PC-3 (cell line): Measurements from ENCODE around the gene ZNF326. TPM values are rescaled to one million over a fixed set of nuclear protein-coding genes. Genes with fewer than 3 reads are reported as not detected.

ENCODE experiments used
- ATAC-seq: fragments of 200-7000 bp; cut with Tn5 transposase; 2 replicates; pipeline ENCODE4 v1.9.1; 2020; ENCODE audit warnings: mild to moderate bottlenecking, moderate library complexity
- BruUV-seq: library from RNA; stranded (reverse); fragments of 400-500 nt; replicated peaks from 2 replicates; lab custom pipeline; 2021; lab: Mats Ljungman, UMichigan
- CTCF ChIA-PET: fragments of 300-600 bp; sonication (Branson Sonifier 250); formaldehyde crosslinking; loops from one replicate; lab custom pipeline; 2022; ENCODE audit warnings: antibody characterized with exemption; lab: Charles Lee
- POLR2A ChIA-PET: fragments of 300-600 bp; sonication (Branson Sonifier 250); formaldehyde crosslinking; loops from one replicate; lab custom pipeline; 2022; ENCODE audit warnings: antibody characterized with exemption; ENCODE audit not compliant: unreplicated experiment; lab: Charles Lee
- DNase-seq: peaks from one replicate; pipeline ENCODE4 v3.0.0-alpha.2; 2015
- H2AFZ ChIP-seq: fragments of 300-600 bp; sonication (generic); 2 replicates; pipeline ENCODE4 v1.6.0; 2016; ENCODE audit warnings: antibody characterized with exemption, low read length
- H3F3A ChIP-seq: fragments of 300-600 bp; sonication (generic); one replicate; pipeline ENCODE4 v1.6.0; 2017; ENCODE audit warnings: antibody characterized with exemption, low read length, control low read depth, mild to moderate bottlenecking; ENCODE audit not compliant: unreplicated experiment
- H3K27ac ChIP-seq: fragments of 300-600 bp; sonication (generic); 2 replicates; pipeline ENCODE4 v1.5.1; 2016; ENCODE audit warnings: mild to moderate bottlenecking, low read length
- H3K27me3 ChIP-seq: fragments of 300-600 bp; sonication (generic); 2 replicates; pipeline ENCODE4 v1.6.1; 2016; ENCODE audit warnings: low read length, mixed read lengths
- H3K36me3 ChIP-seq: fragments of 300-600 bp; sonication (generic); 2 replicates; pipeline ENCODE4 v1.6.1; 2016; ENCODE audit warnings: low read depth, mixed run types, low read length, mixed read lengths
- H3K4me1 ChIP-seq: fragments of 300-600 bp; sonication (generic); 2 replicates; pipeline ENCODE4 v1.5.1; 2016; ENCODE audit warnings: low read length; ENCODE audit not compliant: insufficient read depth
- H3K4me2 ChIP-seq: fragments of 300-600 bp; sonication (generic); 2 replicates; pipeline ENCODE4 v1.6.0; 2016; ENCODE audit warnings: low read length
- H3K4me3 ChIP-seq: fragments of 300-600 bp; sonication (generic); 2 replicates; pipeline ENCODE4 v1.5.1; 2016; ENCODE audit warnings: mild to moderate bottlenecking, low read length, mixed read lengths
- H3K79me2 ChIP-seq: fragments of 300-600 bp; sonication (generic); 2 replicates; pipeline ENCODE4 v1.6.1; 2017; ENCODE audit warnings: low read length, mixed read lengths
- H3K9ac ChIP-seq: fragments of 300-600 bp; sonication (generic); 2 replicates; pipeline ENCODE4 v1.6.0; 2016; ENCODE audit warnings: mild to moderate bottlenecking, low read length
- H3K9me2 ChIP-seq: fragments of 300-600 bp; sonication (generic); replicated peaks from 2 replicates; pipeline ENCODE4 v1.6.1; 2016; ENCODE audit warnings: mixed run types, low read length, mixed read lengths
- H3K9me3 ChIP-seq: fragments of 300-600 bp; sonication (generic); 2 replicates; pipeline ENCODE4 v1.6.1; 2016; ENCODE audit warnings: low read length, mixed read lengths
- H4K20me1 ChIP-seq: fragments of 300-600 bp; sonication (generic); 2 replicates; pipeline ENCODE4 v1.6.1; 2016; ENCODE audit warnings: low read length, mixed read lengths
- CTCF ChIP-seq: fragments of 300-600 bp; sonication (generic); conservative IDR thresholded peaks from 2 replicates; pipeline ENCODE4 v1.5.1; 2017; ENCODE audit warnings: antibody characterized with exemption, low read depth, mild to moderate bottlenecking, low read length
- EZH2 ChIP-seq: fragments of 300-600 bp; sonication (generic); IDR thresholded peaks from one replicate; pipeline ENCODE4 v1.6.1; 2017; ENCODE audit warnings: antibody characterized with exemption, mild to moderate bottlenecking, low read length; ENCODE audit not compliant: unreplicated experiment
- EZH2phosphoT487 ChIP-seq: fragments of 300-600 bp; sonication (generic); IDR thresholded peaks from 2 replicates; pipeline ENCODE4 v1.6.1; 2018; ENCODE audit warnings: mild to moderate bottlenecking, antibody characterized with exemption, low read length, borderline replicate concordance
- intact Hi-C: fragments of 100-400 bp; cut with micrococcal nuclease; formaldehyde crosslinking; loops from 2 replicates; pipeline ENCODE4 v1.9.0; 2023
- total RNA-seq: library from RNA; depleted of rRNA; stranded (reverse); fragments of >200 nt; gene quantifications from 2 replicates; pipeline ENCODE4 v1.2.3, GENCODE V29; 2014

The ZNF326 gene
- total RNA-seq, 1 experiment from 2014 or later = 7.2 TPM

- no TSS peak for BruUV-seq
- CTCF ChIA-PET = no interaction called here
- TF ChIP-seq EZH2phosphoT487 (no peak), EZH2 (no peak), CTCF (no peak)
- no peaks in the 10 kb centered on the region for H4K20me1 ChIP-seq
- H3K9me3 ChIP-seq = no peaks in the 10 kb centered on the region
- H3K27ac ChIP-seq = no peak overlapping the region
- no peak for ATAC-seq
- H3K4me3 ChIP-seq = no peak overlapping the region
- H3K4me1 ChIP-seq = no peaks in the 10 kb centered on the region
- H3K36me3 ChIP-seq = no peaks in the 10 kb centered on the region
- DNase-seq = no peak
- no peaks in the 10 kb centered on the region for H3K9me2 ChIP-seq
- no peaks in the 10 kb centered on the region for H3K27me3 ChIP-seq
- no peaks in the 10 kb centered on the region for H3K79me2 ChIP-seq
- no peak overlapping the region for H2AFZ ChIP-seq
- intact Hi-C loops = no loop called here
- no peak overlapping the region for H3K9ac ChIP-seq
- POLR2A ChIA-PET = no interaction called here
- H3F3A ChIP-seq = no peaks in the 10 kb centered on the region
- no peak overlapping the region for H3K4me2 ChIP-seq
Measured at GRCh38 chr1:90039652-90040051, 44.7 kb downstream of the ZNF326 start.

GRCh38 chr1:90043586-90043985, 48.7 kb downstream of the ZNF326 start:
- no peak for TF ChIP-seq CTCF
- no peak overlapping the region for H3K27ac ChIP-seq
- 0 out of 2 replicates have a peak, but pooled peaks cover 4% of the 10 kb centered on the region for H3K27me3 ChIP-seq
- no peaks in the 10 kb centered on the region for H3K9me2 ChIP-seq
- ChIA-PET POLR2A (no interaction called here), CTCF (no interaction called here)
- H3K9ac ChIP-seq = no peak overlapping the region
- H2AFZ ChIP-seq = no peak overlapping the region
- no peaks in the 10 kb centered on the region for H3F3A ChIP-seq
- no peak overlapping the region for H3K4me2 ChIP-seq
- no peak overlapping the region for H3K4me3 ChIP-seq
- intact Hi-C loops = no loop called here
- BruUV-seq = no TSS peak
- H3K36me3 ChIP-seq = no peaks in the 10 kb centered on the region
- no peaks in the 10 kb centered on the region for H3K79me2 ChIP-seq
- ATAC-seq (no peak), DNase-seq (no peak)
- H3K4me1 ChIP-seq = no peaks in the 10 kb centered on the region
- H3K9me3 ChIP-seq = no peaks in the 10 kb centered on the region
- no peaks in the 10 kb centered on the region for H4K20me1 ChIP-seq

GRCh38 chr1:90044346-90044745, 49.4 kb downstream of the ZNF326 start:
- H3K4me3 ChIP-seq = no peak overlapping the region
- H3K79me2 ChIP-seq = no peaks in the 10 kb centered on the region
- no TSS peak for BruUV-seq
- TF ChIP-seq EZH2phosphoT487 (no peak), EZH2 (no peak), CTCF (no peak)
- intact Hi-C loops = no loop called here
- ATAC-seq = no peak
- no peaks in the 10 kb centered on the region for H3K4me1 ChIP-seq
- H3K4me2 ChIP-seq = no peak overlapping the region
- H3K36me3 ChIP-seq = no peaks in the 10 kb centered on the region
- H3K27me3 ChIP-seq = peaks cover 9% of the 10 kb centered on the region; the same call in 1 of the 2 replicates
- no peaks in the 10 kb centered on the region for H3K9me3 ChIP-seq
- no peak overlapping the region for H3K9ac ChIP-seq
- CTCF ChIA-PET = no interaction called here
- POLR2A ChIA-PET = no interaction called here
- DNase-seq = no peak
- no peak overlapping the region for H3K27ac ChIP-seq
- no peaks in the 10 kb centered on the region for H4K20me1 ChIP-seq
- no peaks in the 10 kb centered on the region for H3K9me2 ChIP-seq
- no peak overlapping the region for H2AFZ ChIP-seq
- no peaks in the 10 kb centered on the region for H3F3A ChIP-seq
